ENCODE results near the gene KRT3.

KRT3 gene

DNA sequence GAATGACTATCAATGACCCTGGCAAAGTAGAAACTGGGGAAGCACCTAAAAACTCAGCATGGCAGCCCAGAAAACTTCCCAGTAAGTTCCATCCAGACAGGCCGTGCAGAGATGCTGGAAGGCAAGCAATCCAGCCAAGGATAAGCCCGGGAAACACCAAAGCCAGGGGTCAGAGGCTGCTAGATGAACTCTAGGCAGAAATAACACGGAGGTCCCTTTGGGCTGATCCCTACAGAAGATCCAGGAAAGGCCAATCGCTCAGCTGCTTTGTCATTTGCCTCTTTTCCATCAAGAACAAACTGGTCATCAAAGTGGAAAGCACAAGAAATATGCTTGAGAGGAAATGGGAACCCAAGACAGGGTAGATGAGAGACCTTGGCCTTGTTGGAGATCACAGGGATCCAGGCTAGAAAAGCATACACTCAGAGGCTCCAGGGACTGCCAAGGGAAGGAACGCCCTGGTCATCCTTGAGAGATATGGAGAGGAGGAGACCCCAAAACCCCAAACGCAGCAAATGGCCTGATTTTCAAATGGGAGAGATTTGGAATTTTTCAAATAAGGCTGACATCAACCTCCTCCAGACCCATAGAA, 31.7 kb upstream of the KRT3 start:
- DNase-seq (ENCODE audit: low read depth in 2 of 2, low spot score in 1 of 2): no peak

GRCh38 chr12:52826611-52827498, 30.9 kb upstream of the KRT3 start:
- no peak for DNase-seq (ENCODE audit: low read depth in 2 of 2, low spot score in 1 of 2)

DNA sequence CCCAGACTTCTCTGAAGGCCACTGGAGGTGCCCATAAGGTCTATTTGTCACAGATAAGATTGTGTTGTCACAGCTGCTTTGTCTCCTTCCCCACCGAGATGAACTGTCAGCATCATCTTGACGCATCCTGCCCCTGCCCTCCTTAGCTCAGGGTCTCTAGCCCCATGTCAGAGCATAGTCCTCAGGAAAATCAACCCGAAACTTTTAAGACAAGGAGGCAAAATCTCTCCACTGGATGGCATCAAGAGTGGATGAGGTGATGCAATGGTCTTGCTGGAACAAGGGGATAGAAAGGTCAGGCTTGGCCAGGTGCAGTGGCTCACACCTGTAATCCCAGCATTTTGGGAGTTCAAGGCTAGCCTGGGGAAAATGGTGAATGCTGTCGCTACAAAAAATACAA, 30.0 kb upstream of the KRT3 start:
- DNase-seq (ENCODE audit: low read depth in 2 of 2, low spot score in 1 of 2): no peak

- no peak for DNase-seq (ENCODE audit: low read depth in 2 of 2, low spot score in 1 of 2)
Measured at GRCh38 chr12:52824741-52825410, 29.0 kb upstream of the KRT3 start.

- no peak for DNase-seq (ENCODE audit: low read depth in 2 of 2, low spot score in 1 of 2)
Measured at GRCh38 chr12:52823761-52824450, 28.0 kb upstream of the KRT3 start.

DNA sequence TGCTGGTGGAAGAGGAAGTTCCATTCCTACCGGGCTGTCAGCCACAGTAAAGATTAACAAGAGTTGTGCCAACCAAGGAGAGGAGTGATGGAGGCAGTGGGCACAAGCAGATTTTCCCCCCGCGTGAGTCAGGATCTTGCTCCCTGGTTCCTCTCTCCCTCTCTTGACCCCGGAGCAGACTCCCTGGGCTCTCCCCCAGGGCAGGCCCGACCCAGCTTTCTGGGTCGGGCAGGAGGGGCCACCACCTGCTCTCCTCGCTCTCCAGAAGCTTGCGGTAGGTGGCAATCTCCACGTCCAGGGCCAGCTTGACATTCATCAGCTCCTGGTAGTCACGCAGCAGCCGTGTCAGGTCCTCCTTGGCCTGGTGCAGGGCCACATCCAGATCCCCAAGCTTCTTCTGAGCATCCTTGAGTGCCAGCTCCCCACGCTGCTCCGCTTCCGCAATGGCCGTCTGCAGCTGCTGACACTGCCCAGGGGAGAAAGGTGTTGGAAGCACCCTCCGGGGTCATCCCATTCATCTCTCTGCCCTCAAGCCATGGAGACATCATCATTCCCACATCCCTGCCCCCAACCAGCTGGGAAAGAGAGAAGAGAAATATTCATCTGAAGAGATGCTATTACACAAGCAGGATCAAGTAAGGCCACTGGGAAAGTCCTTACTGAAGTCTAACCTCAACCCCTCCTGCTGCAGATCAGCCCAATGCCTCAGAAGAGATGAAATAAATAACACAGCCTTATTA, 27.0 kb upstream of the KRT3 start:
- DNase-seq (ENCODE audit: low read depth in 2 of 2, low spot score in 1 of 2): no peak

- no peak for DNase-seq (ENCODE audit: low read depth in 2 of 2, low spot score in 1 of 2)
Measured at GRCh38 chr12:52821826-52822660, 26.1 kb upstream of the KRT3 start.

DNA sequence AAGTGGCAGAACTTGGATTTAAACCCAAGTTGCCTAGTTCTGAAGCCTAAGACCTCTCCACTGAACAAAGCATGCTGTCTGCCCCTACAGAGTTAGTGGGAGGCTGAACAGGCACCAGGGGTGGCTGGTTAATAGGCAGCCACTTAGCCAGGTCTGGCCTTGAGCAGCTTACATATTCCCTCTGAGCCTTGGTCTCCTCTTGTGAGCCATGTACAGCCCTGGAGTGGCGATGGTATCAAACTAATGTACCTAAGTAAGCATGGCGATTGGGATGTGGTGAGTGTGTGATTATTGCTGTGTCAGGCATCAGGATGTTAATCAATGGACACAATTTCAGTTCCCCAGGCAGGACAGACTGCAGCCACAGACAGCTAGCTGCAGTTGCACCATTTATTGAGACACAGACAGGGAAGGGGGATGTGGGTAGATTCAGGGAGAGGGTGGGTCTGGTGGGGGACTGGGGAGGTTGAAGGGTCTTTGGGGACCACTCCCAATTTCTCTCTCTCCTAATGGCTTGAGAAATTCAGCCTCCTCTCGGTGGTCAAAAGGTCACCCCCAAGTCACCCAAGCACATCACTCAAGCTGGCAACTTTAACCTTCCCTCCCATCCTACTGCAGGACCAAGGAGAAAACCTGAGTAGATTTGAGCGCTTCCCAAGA, 25.3 kb upstream of the KRT3 start:
- no peak for DNase-seq (ENCODE audit: low read depth in 2 of 2, low spot score in 1 of 2)

- DNase-seq (ENCODE audit: low read depth in 2 of 2, low spot score in 1 of 2): no peak
Measured at GRCh38 chr12:52820521-52820920, 24.6 kb upstream of the KRT3 start.

- DNase-seq (ENCODE audit: low read depth in 2 of 2, low spot score in 1 of 2): no peak
Measured at GRCh38 chr12:52819731-52820510, 24.0 kb upstream of the KRT3 start.

DNA sequence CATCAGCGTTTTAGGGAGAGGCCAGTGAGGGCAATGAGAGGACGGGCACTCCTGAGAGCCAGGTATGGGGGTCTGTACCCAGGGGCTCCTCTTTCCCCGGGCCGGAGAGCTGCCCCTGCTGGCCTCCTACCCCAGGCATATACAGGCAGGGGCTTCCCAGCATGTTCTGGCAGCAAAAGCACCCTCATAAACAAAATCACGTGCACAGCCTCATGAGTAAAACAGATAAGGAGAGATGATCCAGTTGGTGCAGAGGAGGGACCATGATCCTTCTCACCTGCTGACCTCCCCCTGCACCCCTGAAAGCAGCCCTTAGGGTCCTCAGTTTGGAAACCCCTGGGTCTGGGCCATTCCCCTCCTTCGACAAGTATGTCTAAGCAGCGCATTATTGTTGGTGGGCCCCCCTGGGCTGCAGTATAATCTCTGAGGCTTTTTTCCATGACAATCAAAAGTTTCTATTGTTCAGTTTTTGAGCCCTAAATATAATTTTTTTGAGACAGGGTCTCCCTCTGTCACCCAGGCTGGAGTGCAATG, 23.0 kb upstream of the KRT3 start:
- no peak for DNase-seq (ENCODE audit: low read depth in 2 of 2, low spot score in 1 of 2)

- no peak for DNase-seq (ENCODE audit: low read depth in 2 of 2, low spot score in 1 of 2)
Measured at GRCh38 chr12:52818388-52818787, 22.5 kb upstream of the KRT3 start.

DNA sequence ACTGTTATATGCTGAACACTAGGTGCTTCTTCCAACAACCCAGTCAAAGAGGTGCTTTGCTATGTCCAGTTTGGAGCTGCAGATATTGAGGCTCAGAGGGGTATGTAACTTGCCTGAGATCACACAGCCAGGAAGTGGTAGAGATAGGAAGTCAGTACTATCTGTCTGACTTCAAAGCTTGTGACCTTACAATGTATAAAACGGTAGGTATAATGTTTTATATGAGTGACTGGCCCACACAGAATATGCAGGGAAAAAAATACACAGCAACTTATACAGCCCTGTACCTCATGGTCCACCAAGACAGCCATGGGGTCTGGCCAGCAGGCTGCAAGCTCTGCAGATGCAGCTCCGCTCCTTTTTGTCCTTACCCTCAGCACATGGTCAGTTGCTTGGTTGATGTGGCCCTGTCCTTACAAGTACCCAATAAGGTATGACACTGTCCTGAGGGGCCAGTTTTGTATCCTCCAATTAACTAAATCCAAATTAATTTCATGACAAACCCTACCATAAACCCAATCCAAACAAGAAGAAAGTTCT, 21.9 kb upstream of the KRT3 start:
- no peak for DNase-seq (ENCODE audit: low read depth in 2 of 2, low spot score in 1 of 2)

DNA sequence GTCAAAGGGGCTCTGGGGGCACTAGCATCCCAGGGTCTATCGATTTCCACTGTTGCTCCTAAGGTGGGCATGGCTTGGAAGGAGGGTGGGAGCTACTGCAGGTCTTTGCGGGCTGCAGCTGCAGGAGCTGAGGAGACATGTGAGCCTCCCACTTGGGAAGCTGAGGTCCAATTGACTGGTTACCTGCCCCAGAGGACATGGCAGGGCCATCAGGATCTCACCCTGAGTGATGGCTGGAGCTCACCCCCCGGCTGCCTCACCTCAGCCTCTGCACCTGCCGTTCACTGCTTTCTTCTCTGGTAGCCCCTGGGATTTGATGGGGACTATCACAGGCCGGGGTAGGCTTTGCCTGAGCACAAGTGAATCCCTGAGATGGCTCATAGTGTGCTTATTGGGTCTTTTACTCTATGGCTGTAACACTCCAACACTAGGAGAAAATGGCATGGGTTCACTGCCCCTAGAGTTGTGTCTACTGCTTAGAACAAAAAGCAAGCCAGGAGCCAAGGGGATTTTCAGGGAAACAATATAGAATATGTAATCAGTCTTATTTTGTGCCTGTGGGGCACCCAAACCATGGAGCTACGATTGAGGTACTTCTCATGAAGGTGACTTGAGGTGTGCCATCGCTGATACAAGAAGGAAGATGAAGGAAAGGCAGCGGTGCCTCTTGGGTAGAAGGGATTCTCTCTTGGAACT, 21.2 kb upstream of the KRT3 start:
- DNase-seq (ENCODE audit: low read depth in 2 of 2, low spot score in 1 of 2): no peak

DNA sequence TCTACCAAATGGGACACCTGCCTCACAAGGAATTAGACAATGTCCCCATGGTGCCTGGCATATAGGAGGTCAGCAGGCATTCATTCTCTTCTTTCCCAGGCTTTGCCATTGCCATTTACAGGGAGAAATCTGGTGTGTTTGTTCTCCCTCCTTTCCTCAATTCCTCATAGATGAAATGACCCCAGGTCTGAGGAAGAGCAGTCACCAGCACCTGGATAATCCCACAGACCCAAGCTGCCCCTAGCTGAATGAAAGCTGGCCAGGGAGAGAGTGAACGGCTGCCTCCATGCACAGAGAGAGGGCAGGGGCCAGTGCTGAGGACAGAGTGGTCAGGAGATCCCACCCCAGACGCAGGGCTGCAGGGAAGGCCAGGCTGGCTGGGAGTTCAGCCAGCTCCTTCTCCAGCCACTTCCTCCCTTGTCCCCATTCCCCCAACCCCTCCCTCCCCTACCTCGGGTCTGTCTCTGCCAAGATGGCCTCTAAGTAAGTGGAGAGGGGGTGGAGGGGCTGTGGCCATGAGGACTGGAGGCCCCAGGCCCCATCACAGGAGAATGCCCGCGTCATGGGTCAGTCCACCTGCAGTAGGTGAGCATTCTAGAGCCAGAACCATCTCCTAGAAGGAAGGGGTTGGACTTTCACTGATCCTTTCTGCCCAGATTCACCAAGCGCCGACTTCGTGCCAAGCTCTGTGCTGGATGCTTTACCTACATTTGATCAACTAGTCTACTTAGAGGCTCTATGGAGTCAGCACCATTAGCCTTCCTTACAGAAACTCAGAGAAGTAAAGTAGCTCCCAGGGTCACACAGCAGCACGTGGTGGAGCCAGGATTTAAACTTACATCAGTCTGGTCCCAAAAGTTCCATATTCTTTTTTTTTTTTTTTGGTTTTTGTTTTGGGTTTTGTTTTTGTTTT, 20.0 kb upstream of the KRT3 start:
- no peak for DNase-seq (ENCODE audit: low read depth in 2 of 2, low spot score in 1 of 2)

- no peak for DNase-seq (ENCODE audit: low read depth in 2 of 2, low spot score in 1 of 2)
Measured at GRCh38 chr12:52815161-52815560, 19.2 kb upstream of the KRT3 start.
